H9 (cell line): ENCODE results near the gene NTNG2. TPM values are rescaled to one million over a fixed set of nuclear protein-coding genes. Genes with fewer than 3 reads are reported as not detected.

Experiments used
- DNase-seq: peaks from one replicate; pipeline ENCODE4 v3.0.0-alpha.2; 2017
- H2AFZ ChIP-seq: one replicate; pipeline ENCODE4 v1.6.1; 2013; ENCODE audit warnings: mild to moderate bottlenecking, low read length, control low read depth, moderate library complexity
- H2AK5ac ChIP-seq: 2 replicates; pipeline ENCODE4 v1.6.1; 2013; ENCODE audit warnings: low read length, control low read depth, mixed read lengths; ENCODE audit not compliant: insufficient read length
- H2BK120ac ChIP-seq: one replicate; pipeline ENCODE4 v1.6.1; 2013; ENCODE audit warnings: low read depth, mild to moderate bottlenecking, low read length, control low read depth, inconsistent platforms; ENCODE audit not compliant: poor library complexity, severe bottlenecking
- H2BK12ac ChIP-seq: 2 replicates; pipeline ENCODE4 v1.6.1; 2013; ENCODE audit warnings: low read length, control low read depth, mixed read lengths, low read depth; ENCODE audit not compliant: insufficient read length
- H2BK15ac ChIP-seq: 2 replicates; pipeline ENCODE4 v1.6.1; 2013; ENCODE audit warnings: low read depth, low read length, control low read depth
- H2BK20ac ChIP-seq: one replicate; pipeline ENCODE4 v1.6.1; 2013; ENCODE audit warnings: low read depth, mild to moderate bottlenecking, low read length, control low read depth, inconsistent platforms; ENCODE audit not compliant: poor library complexity, severe bottlenecking
- H2BK5ac ChIP-seq: 2 replicates; pipeline ENCODE4 v1.6.1; 2013; ENCODE audit warnings: low read length, control low read depth, mixed read lengths; ENCODE audit not compliant: insufficient read length
- H3K14ac ChIP-seq: 2 replicates; pipeline ENCODE4 v1.6.1; 2013; ENCODE audit warnings: low read length, control low read depth; ENCODE audit not compliant: insufficient read depth
- H3K18ac ChIP-seq: 2 replicates; pipeline ENCODE4 v1.6.1; 2013; ENCODE audit warnings: low read depth, mild to moderate bottlenecking, mixed read lengths, low read length, control low read depth; ENCODE audit not compliant: insufficient read length
- H3K23ac ChIP-seq: 2 replicates; pipeline ENCODE4 v1.6.1; 2013; ENCODE audit warnings: low read length, control low read depth, mixed read lengths, low read depth; ENCODE audit not compliant: insufficient read length
- H3K23me2 ChIP-seq: 2 replicates; pipeline ENCODE4 v1.6.1; 2013; ENCODE audit warnings: low read depth, mild to moderate bottlenecking, mixed read lengths, low read length, control low read depth; ENCODE audit not compliant: insufficient read length, poor library complexity, severe bottlenecking
- H3K27ac ChIP-seq: 2 replicates; pipeline ENCODE4 v1.5.1; 2013; ENCODE audit warnings: low read length, control low read depth, mixed read lengths, low read depth; ENCODE audit not compliant: insufficient read length
- H3K27me3 ChIP-seq: 2 replicates; pipeline ENCODE4 v1.6.1; 2013; ENCODE audit warnings: low read length, control low read depth, inconsistent platforms; ENCODE audit not compliant: insufficient read depth
- H3K4ac ChIP-seq: 2 replicates; pipeline ENCODE4 v1.6.1; 2013; ENCODE audit warnings: low read depth, mild to moderate bottlenecking, control low read depth, inconsistent platforms, low read length, moderate library complexity
- H3K4me1 ChIP-seq: 2 replicates; pipeline ENCODE4 v1.6.1; 2013; ENCODE audit warnings: low read length, control low read depth, inconsistent platforms; ENCODE audit not compliant: insufficient read depth
- H3K4me2 ChIP-seq: 2 replicates; pipeline ENCODE4 v1.6.1; 2013; ENCODE audit warnings: low read length, control low read depth, mixed read lengths; ENCODE audit not compliant: insufficient read length, insufficient read depth
- H3K56ac ChIP-seq: 2 replicates; pipeline ENCODE4 v1.6.1; 2013; ENCODE audit warnings: low read depth, mild to moderate bottlenecking, mixed read lengths, low read length, control low read depth; ENCODE audit not compliant: insufficient read length
- H3K79me1 ChIP-seq: 2 replicates; pipeline ENCODE4 v1.6.1; 2013; ENCODE audit warnings: low read depth, mild to moderate bottlenecking, moderate library complexity, low read length, control low read depth, inconsistent platforms; ENCODE audit not compliant: insufficient read depth, poor library complexity, severe bottlenecking
- H3K79me2 ChIP-seq: 2 replicates; pipeline ENCODE4 v1.6.1; 2013; ENCODE audit warnings: low read length, control low read depth, inconsistent platforms; ENCODE audit not compliant: insufficient read depth
- H3K9ac ChIP-seq: 2 replicates; pipeline ENCODE4 v1.6.1; 2013; ENCODE audit warnings: low read length, control low read depth, mixed read lengths; ENCODE audit not compliant: insufficient read length; ENCODE audit errors: extremely low read depth
- H3K9me3 ChIP-seq: one replicate; pipeline ENCODE4 v1.6.1; 2013; ENCODE audit warnings: low read depth, low read length, inconsistent platforms; ENCODE audit not compliant: control insufficient read depth
- H3T11ph ChIP-seq: one replicate; pipeline ENCODE4 v1.6.1; 2013; ENCODE audit warnings: mild to moderate bottlenecking, low read length, control low read depth, inconsistent platforms
- H4K20me1 ChIP-seq: one replicate; pipeline ENCODE4 v1.6.1; 2013; ENCODE audit not compliant: control insufficient read depth, insufficient read length, insufficient read depth
- H4K5ac ChIP-seq: 2 replicates; pipeline ENCODE4 v1.6.1; 2013; ENCODE audit warnings: low read depth, mild to moderate bottlenecking, mixed read lengths, low read length, control low read depth; ENCODE audit not compliant: insufficient read length
- H4K8ac ChIP-seq: replicated peaks from 2 replicates; pipeline ENCODE4 v1.6.1; 2013; ENCODE audit warnings: low read length, control low read depth, mixed read lengths, low read depth; ENCODE audit not compliant: insufficient read length
- H4K91ac ChIP-seq: 2 replicates; pipeline ENCODE4 v1.6.1; 2013; ENCODE audit warnings: low read depth, mild to moderate bottlenecking, moderate library complexity, mixed read lengths, low read length, control low read depth; ENCODE audit not compliant: insufficient read length
- H3K27ac Mint-ChIP-seq, 3 experiments: 2 replicates in 2 of 3; 3 replicates in 1 of 3; pipeline ENCODE4 v1.8.0; 2020 to 2021; ENCODE audit warnings: mixed read lengths in 3 of 3, mild to moderate bottlenecking in 1 of 3, moderate library complexity in 1 of 3
- H3K27me3 Mint-ChIP-seq: 2 replicates; pipeline ENCODE4 v1.8.0; 2021; ENCODE audit warnings: low read depth, mild to moderate bottlenecking, moderate library complexity, mixed read lengths
- H3K36me3 Mint-ChIP-seq, 3 experiments: 2 replicates in 2 of 3; 3 replicates in 1 of 3; pipeline ENCODE4 v1.8.0; 2020 to 2021; ENCODE audit warnings: low read depth in 3 of 3, mixed read lengths in 3 of 3; ENCODE audit not compliant: insufficient read depth in 1 of 3
- H3K4me1 Mint-ChIP-seq, 2 experiments: 2 replicates each; pipeline ENCODE4 v1.8.0; 2020; ENCODE audit warnings: mixed read lengths in 2 of 2
- H3K4me3 Mint-ChIP-seq, 2 experiments: 2 replicates in 1 of 2; 3 replicates in 1 of 2; pipeline ENCODE4 v1.8.0; 2020 to 2021; ENCODE audit warnings: mild to moderate bottlenecking in 2 of 2, mixed read lengths in 2 of 2, moderate library complexity in 1 of 2
- H3K9me3 Mint-ChIP-seq, 2 experiments: 2 replicates in 1 of 2; 3 replicates in 1 of 2; pipeline ENCODE4 v1.8.0; 2020; ENCODE audit warnings: mild to moderate bottlenecking in 2 of 2, mixed read lengths in 2 of 2, moderate library complexity in 1 of 2
- CTCF ChIP-seq: fragments of 200-600 bp; sonication (generic); conservative IDR thresholded peaks from 3 replicates; pipeline ENCODE4 v1.8.0; 2021; ENCODE audit warnings: antibody characterized with exemption, mild to moderate bottlenecking
- WGBS: extraction: QIAGEN DNeasy Blood & Tissue Kit; methylation state at CpG from one replicate; pipeline ENCODE4 v1.1.7; 2013; ENCODE audit warnings: missing lambda C conversion rate, low lambda C conversion rate, mixed read lengths; ENCODE audit not compliant: insufficient read length; ENCODE audit errors: extremely low coverage; 5-methylcytosine and 5-hydroxymethylcytosine counted together
- total RNA-seq: library from RNA; stranded (reverse); gene quantifications from 2 replicates; pipeline ENCODE4 v1.2.1, GENCODE V29; 2021

NTNG2 gene
- total RNA-seq, 1 experiment from 2014 or later: 0.52 TPM

DNA sequence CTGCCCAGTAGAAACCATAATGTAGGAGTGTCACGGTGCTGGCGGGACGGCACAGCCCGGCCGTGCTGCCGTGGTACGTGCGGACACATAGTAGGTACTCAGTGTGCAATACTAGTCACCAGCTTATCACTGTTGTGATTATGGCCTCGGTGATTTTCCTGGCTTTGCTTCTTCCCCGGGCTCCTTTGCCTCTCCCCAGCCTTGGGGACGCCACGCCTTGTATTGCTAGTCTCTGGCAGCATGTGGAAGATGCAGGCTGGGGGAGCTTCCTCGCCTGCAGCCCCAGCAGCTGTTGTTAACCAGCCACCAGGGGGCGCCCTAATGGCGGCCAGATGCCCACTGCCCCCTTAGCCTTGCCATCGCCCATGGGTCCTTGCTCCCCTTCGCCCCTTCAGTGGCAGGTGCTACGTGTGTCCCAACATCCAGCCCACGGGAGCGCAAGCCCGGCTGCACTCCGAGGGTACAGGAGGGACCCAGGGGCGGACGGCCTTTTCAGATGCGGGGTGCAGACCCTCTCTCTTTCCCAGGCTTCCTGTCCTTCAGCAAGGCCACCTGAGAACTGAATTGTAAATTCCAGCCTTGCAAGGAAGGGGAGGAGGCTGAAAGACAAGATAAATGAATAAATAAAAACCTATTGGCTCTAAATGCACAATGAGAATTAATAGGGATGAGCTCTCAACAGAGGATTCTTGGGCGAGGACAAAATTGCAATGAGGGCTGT, 8.0 kb downstream of the NTNG2 start:
- Histone ChIP-seq H2AK5ac (no peak overlapping the region), H3T11ph (no peak overlapping the region), H3K27me3 (peaks cover 10% of the 10 kb centered on the region; the same call in 1 of the 2 replicates), H3K4me1 (no peaks in the 10 kb centered on the region), H3K4me2 (no peak overlapping the region), H3K23ac (no peak overlapping the region), H3K18ac (no peak overlapping the region), H2BK120ac (no peak overlapping the region), H2BK20ac (no peak overlapping the region), H3K79me1 (no peaks in the 10 kb centered on the region), H3K79me2 (no peaks in the 10 kb centered on the region), H3K4ac (no peak overlapping the region), H3K14ac (no peak overlapping the region; the same call in 1 of the 2 replicates), H4K20me1 (no peaks in the 10 kb centered on the region), H2BK5ac (no peak overlapping the region), H2AFZ (no peak overlapping the region), H2BK12ac (no peak overlapping the region), H3K56ac (no peak overlapping the region), H3K27ac (no peak overlapping the region), H4K8ac (no peak overlapping the region), H3K9ac (no peak overlapping the region), H3K23me2 (no peaks in the 10 kb centered on the region), H3K9me3 (no peaks in the 10 kb centered on the region), H4K5ac (no peak overlapping the region), H4K91ac (no peak overlapping the region), H2BK15ac (no peak overlapping the region)
- DNase-seq: peak; percentile 86
- TF ChIP-seq CTCF: peak; percentile 97
- Mint-ChIP-seq H3K36me3 (no peaks in the 10 kb centered on the region), H3K27ac (no peak overlapping the region), H3K4me1 (peaks cover 2 to 33% of the 10 kb centered on the region in 2 experiments; a peak in 3 of 4 replicates), H3K9me3 (no peaks in the 10 kb centered on the region; a peak in 1 of 5 replicates), H3K27me3 (peaks cover 56% of the 10 kb centered on the region), H3K4me3 (no peak overlapping the region)
- no CpG with 5 or more reads among the region's 26 CpGs for WGBS
